HEK293 (cell line): ENCODE results near the gene ADRM1.

Experiments used
- ATF2 ChIP-seq: fragments of 450-650 bp; formaldehyde crosslinking; IDR thresholded peaks from 2 replicates; pipeline ENCODE4 v1.5.1; 2016; ENCODE audit warnings: missing biosample characterization, missing genetic modification characterization, low read depth
- BCL11A ChIP-seq: fragments of 450-650 bp; formaldehyde crosslinking; IDR thresholded peaks from 2 replicates; pipeline ENCODE4 v1.5.1; 2016; ENCODE audit warnings: low read depth, missing biosample characterization, missing genetic modification characterization
- GLI2 ChIP-seq: fragments of 450-650 bp; formaldehyde crosslinking; IDR thresholded peaks from 2 replicates; pipeline ENCODE4; 2017; ENCODE audit warnings: missing biosample characterization, missing genetic modification characterization, low read depth, borderline replicate concordance
- GLI4 ChIP-seq: fragments of 450-650 bp; formaldehyde crosslinking; IDR thresholded peaks from 2 replicates; pipeline ENCODE4 v1.5.1; 2016; ENCODE audit warnings: missing biosample characterization, missing genetic modification characterization
- KLF1 ChIP-seq: fragments of 450-650 bp; formaldehyde crosslinking; IDR thresholded peaks from 2 replicates; pipeline ENCODE4 v1.5.1; 2016; ENCODE audit warnings: missing biosample characterization, missing genetic modification characterization
- REPIN1 ChIP-seq: fragments of 450-650 bp; formaldehyde crosslinking; IDR thresholded peaks from 2 replicates; pipeline ENCODE4 v1.5.1; 2017; ENCODE audit warnings: missing biosample characterization, missing genetic modification characterization, low read depth
- SP7 ChIP-seq: fragments of 450-650 bp; formaldehyde crosslinking; IDR thresholded peaks from 2 replicates; pipeline ENCODE4 v1.5.1; 2016; ENCODE audit warnings: missing biosample characterization, missing genetic modification characterization
- ZBTB10 ChIP-seq: fragments of 450-650 bp; formaldehyde crosslinking; IDR thresholded peaks from 2 replicates; pipeline ENCODE4 v1.5.1; 2016; ENCODE audit warnings: missing biosample characterization, missing genetic modification characterization
- ZBTB48 ChIP-seq: fragments of 450-650 bp; formaldehyde crosslinking; IDR thresholded peaks from 2 replicates; pipeline ENCODE4 v1.5.1; 2016; ENCODE audit warnings: missing biosample characterization, missing genetic modification characterization
- ZFP41 ChIP-seq: fragments of 450-650 bp; formaldehyde crosslinking; IDR thresholded peaks from 2 replicates; pipeline ENCODE4 v1.5.1; 2016; ENCODE audit warnings: missing biosample characterization, missing genetic modification characterization, borderline replicate concordance
- ZNF169 ChIP-seq: fragments of 450-650 bp; formaldehyde crosslinking; IDR thresholded peaks from 2 replicates; pipeline ENCODE4 v1.5.1; 2016; ENCODE audit warnings: missing biosample characterization, missing genetic modification characterization
- ZNF174 ChIP-seq: fragments of 450-650 bp; formaldehyde crosslinking; IDR thresholded peaks from 2 replicates; pipeline ENCODE4 v1.5.0; 2017; ENCODE audit warnings: missing biosample characterization, mild to moderate bottlenecking, missing genetic modification characterization
- ZNF184 ChIP-seq: fragments of 450-650 bp; IDR thresholded peaks from 2 replicates; pipeline ENCODE4 v1.5.1; 2018; ENCODE audit warnings: missing biosample characterization, mild to moderate bottlenecking, missing genetic modification characterization
- ZNF214 ChIP-seq: fragments of 450-650 bp; formaldehyde crosslinking; IDR thresholded peaks from 2 replicates; pipeline ENCODE4 v1.5.1; 2017; ENCODE audit warnings: missing biosample characterization, mild to moderate bottlenecking, missing genetic modification characterization, borderline replicate concordance
- ZNF248 ChIP-seq: fragments of 450-650 bp; formaldehyde crosslinking; IDR thresholded peaks from 2 replicates; pipeline ENCODE4 v1.5.1; 2017; ENCODE audit warnings: missing biosample characterization, missing genetic modification characterization
- ZNF335 ChIP-seq: fragments of 450-650 bp; formaldehyde crosslinking; conservative IDR thresholded peaks from 2 replicates; pipeline ENCODE4 v1.5.1; 2016; ENCODE audit warnings: missing biosample characterization, missing genetic modification characterization
- ZNF514 ChIP-seq: fragments of 450-650 bp; formaldehyde crosslinking; IDR thresholded peaks from 2 replicates; pipeline ENCODE4 v1.5.1; 2016; ENCODE audit warnings: missing biosample characterization, missing genetic modification characterization
- ZNF521 ChIP-seq: fragments of 450-650 bp; formaldehyde crosslinking; IDR thresholded peaks from 2 replicates; pipeline ENCODE4 v1.5.1; 2017; ENCODE audit warnings: missing biosample characterization, mild to moderate bottlenecking, missing genetic modification characterization
- ZNF549 ChIP-seq: fragments of 450-650 bp; IDR thresholded peaks from 2 replicates; pipeline ENCODE4 v1.5.1; 2018; ENCODE audit warnings: missing biosample characterization, missing genetic modification characterization, mild to moderate bottlenecking, inconsistent platforms, moderate library complexity
- ZNF555 ChIP-seq: fragments of 450-650 bp; formaldehyde crosslinking; conservative IDR thresholded peaks from 2 replicates; pipeline ENCODE4 v1.5.1; 2017; ENCODE audit warnings: missing biosample characterization, mild to moderate bottlenecking, missing genetic modification characterization, inconsistent platforms
- ZNF571 ChIP-seq: fragments of 450-650 bp; formaldehyde crosslinking; IDR thresholded peaks from 2 replicates; pipeline ENCODE4 v1.5.0; 2017; ENCODE audit warnings: missing biosample characterization, missing genetic modification characterization
- ZNF600 ChIP-seq: fragments of 450-650 bp; formaldehyde crosslinking; IDR thresholded peaks from 2 replicates; pipeline ENCODE4 v1.5.1; 2016; ENCODE audit warnings: missing biosample characterization, missing genetic modification characterization
- ZNF610 ChIP-seq: fragments of 450-650 bp; formaldehyde crosslinking; IDR thresholded peaks from 2 replicates; pipeline ENCODE4 v1.5.1; 2016; ENCODE audit warnings: missing biosample characterization, missing genetic modification characterization, borderline replicate concordance
- ZNF677 ChIP-seq: fragments of 450-650 bp; IDR thresholded peaks from 2 replicates; pipeline ENCODE4 v1.5.0; 2018; ENCODE audit warnings: missing biosample characterization, mild to moderate bottlenecking, missing genetic modification characterization, moderate library complexity
- ZNF777 ChIP-seq: fragments of 450-650 bp; formaldehyde crosslinking; IDR thresholded peaks from 2 replicates; pipeline ENCODE4 v1.5.1; 2017; ENCODE audit warnings: missing biosample characterization, missing genetic modification characterization, borderline replicate concordance
- ZNF843 ChIP-seq: fragments of 450-650 bp; formaldehyde crosslinking; IDR thresholded peaks from 2 replicates; pipeline ENCODE4 v1.5.1; 2016; ENCODE audit warnings: missing biosample characterization, missing genetic modification characterization
- ZSCAN5A ChIP-seq: fragments of 450-650 bp; formaldehyde crosslinking; IDR thresholded peaks from 2 replicates; pipeline ENCODE4 v1.5.1; 2016; ENCODE audit warnings: missing biosample characterization, missing genetic modification characterization
- TF ChIP-seq, protein P1 (sequence below): fragments of 450-650 bp; formaldehyde crosslinking; IDR thresholded peaks from 2 replicates; pipeline ENCODE4 v1.5.1; 2016; ENCODE audit warnings: missing biosample characterization, missing genetic modification characterization
- TF ChIP-seq, protein P2 (sequence below): fragments of 450-650 bp; formaldehyde crosslinking; IDR thresholded peaks from 2 replicates; pipeline ENCODE4 v1.5.1; 2016; ENCODE audit warnings: missing biosample characterization, missing genetic modification characterization
- TF ChIP-seq, protein P3 (sequence below): fragments of 450-650 bp; formaldehyde crosslinking; IDR thresholded peaks from 2 replicates; pipeline ENCODE4 v1.5.1; 2017; ENCODE audit warnings: missing biosample characterization, missing genetic modification characterization
- TF ChIP-seq, protein P4 (sequence below): fragments of 450-650 bp; formaldehyde crosslinking; optimal IDR thresholded peaks from 2 replicates; pipeline ENCODE3; 2016; ENCODE audit warnings: missing biosample characterization, mild to moderate bottlenecking, missing genetic modification characterization

Gene ADRM1

GRCh38 chr20:62355516-62355877 lies 52.7 kb downstream of the ADRM1 start (continued):
- TF ChIP-seq ZNF600: no peak
- no peak for TF ChIP-seq ZNF843 (tag by site-specific recombination)
- TF ChIP-seq ZNF549 (tag by site-specific recombination): no peak
- TF ChIP-seq ZNF777 (tag by site-specific recombination): no peak
- TF ChIP-seq ZNF169 (tag by site-specific recombination): no peak
- TF ChIP-seq ZBTB10: no peak
- no peak for TF ChIP-seq ZNF514
- TF ChIP-seq ZFP41 (tag by site-specific recombination): no peak
- TF ChIP-seq REPIN1 (tag by site-specific recombination): no peak
- TF ChIP-seq ZNF521 (tag by site-specific recombination): no peak
- no peak for TF ChIP-seq ZNF555 (tag by site-specific recombination)
- no peak for TF ChIP-seq ZNF174
- TF ChIP-seq SP7 (tag by site-specific recombination): no peak
- TF ChIP-seq, protein P1, sequence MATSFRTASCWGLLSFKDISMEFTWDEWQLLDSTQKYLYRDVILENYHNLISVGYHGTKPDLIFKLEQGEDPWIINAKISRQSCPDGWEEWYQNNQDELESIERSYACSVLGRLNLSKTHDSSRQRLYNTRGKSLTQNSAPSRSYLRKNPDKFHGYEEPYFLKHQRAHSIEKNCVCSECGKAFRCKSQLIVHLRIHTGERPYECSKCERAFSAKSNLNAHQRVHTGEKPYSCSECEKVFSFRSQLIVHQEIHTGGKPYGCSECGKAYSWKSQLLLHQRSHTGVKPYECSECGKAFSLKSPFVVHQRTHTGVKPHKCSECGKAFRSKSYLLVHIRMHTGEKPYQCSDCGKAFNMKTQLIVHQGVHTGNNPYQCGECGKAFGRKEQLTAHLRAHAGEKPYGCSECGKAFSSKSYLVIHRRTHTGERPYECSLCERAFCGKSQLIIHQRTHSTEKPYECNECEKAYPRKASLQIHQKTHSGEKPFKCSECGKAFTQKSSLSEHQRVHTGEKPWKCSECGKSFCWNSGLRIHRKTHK: no peak
- no peak for TF ChIP-seq ZNF610 (tag by site-specific recombination)
- no peak for TF ChIP-seq ZNF184 (tag by site-specific recombination)
- TF ChIP-seq ZBTB48 (tag by site-specific recombination): no peak
- TF ChIP-seq ZNF248 (tag by site-specific recombination): no peak
- no peak for TF ChIP-seq GLI2 (tag by site-specific recombination)
- TF ChIP-seq ZNF677 (tag by site-specific recombination): no peak
- TF ChIP-seq, protein P2, sequence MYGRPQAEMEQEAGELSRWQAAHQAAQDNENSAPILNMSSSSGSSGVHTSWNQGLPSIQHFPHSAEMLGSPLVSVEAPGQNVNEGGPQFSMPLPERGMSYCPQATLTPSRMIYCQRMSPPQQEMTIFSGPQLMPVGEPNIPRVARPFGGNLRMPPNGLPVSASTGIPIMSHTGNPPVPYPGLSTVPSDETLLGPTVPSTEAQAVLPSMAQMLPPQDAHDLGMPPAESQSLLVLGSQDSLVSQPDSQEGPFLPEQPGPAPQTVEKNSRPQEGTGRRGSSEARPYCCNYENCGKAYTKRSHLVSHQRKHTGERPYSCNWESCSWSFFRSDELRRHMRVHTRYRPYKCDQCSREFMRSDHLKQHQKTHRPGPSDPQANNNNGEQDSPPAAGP (tag by site-specific recombination): peak; percentile 89
- TF ChIP-seq, protein P3, sequence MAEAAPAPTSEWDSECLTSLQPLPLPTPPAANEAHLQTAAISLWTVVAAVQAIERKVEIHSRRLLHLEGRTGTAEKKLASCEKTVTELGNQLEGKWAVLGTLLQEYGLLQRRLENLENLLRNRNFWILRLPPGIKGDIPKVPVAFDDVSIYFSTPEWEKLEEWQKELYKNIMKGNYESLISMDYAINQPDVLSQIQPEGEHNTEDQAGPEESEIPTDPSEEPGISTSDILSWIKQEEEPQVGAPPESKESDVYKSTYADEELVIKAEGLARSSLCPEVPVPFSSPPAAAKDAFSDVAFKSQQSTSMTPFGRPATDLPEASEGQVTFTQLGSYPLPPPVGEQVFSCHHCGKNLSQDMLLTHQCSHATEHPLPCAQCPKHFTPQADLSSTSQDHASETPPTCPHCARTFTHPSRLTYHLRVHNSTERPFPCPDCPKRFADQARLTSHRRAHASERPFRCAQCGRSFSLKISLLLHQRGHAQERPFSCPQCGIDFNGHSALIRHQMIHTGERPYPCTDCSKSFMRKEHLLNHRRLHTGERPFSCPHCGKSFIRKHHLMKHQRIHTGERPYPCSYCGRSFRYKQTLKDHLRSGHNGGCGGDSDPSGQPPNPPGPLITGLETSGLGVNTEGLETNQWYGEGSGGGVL (tag by site-specific recombination): no peak
- peak; percentile 76 for TF ChIP-seq KLF1
- no peak for TF ChIP-seq ZNF335 (tag by site-specific recombination)
- TF ChIP-seq BCL11A (tag by site-specific recombination): 0 out of 2 replicates have a peak, but pooled peaks have one; percentile 31
- TF ChIP-seq ATF2 (tag by site-specific recombination): no peak
- no peak for TF ChIP-seq GLI4
- TF ChIP-seq, protein P4, sequence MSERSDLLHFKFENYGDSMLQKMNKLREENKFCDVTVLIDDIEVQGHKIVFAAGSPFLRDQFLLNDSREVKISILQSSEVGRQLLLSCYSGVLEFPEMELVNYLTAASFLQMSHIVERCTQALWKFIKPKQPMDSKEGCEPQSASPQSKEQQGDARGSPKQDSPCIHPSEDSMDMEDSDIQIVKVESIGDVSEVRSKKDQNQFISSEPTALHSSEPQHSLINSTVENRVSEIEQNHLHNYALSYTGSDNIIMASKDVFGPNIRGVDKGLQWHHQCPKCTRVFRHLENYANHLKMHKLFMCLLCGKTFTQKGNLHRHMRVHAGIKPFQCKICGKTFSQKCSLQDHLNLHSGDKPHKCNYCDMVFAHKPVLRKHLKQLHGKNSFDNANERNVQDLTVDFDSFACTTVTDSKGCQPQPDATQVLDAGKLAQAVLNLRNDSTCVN (tag by site-specific recombination): no peak
- no peak for TF ChIP-seq ZNF214 (tag by site-specific recombination)
- TF ChIP-seq ZSCAN5A (tag by site-specific recombination): no peak
- no peak for TF ChIP-seq ZNF571 (tag by site-specific recombination)
